NCI-H69 (cell line): ENCODE results near the gene ZC2HC1B.
"Not testable (repeated sequence)": the region's sequence is repeated elsewhere in the genome, so short reads cannot be mapped to it uniquely, and the experiment has no call there.

Experiments used
- DNase-seq: peaks from one replicate; lab custom pipeline; 2025; lab: John Stamatoyannopoulos, UW

Gene ZC2HC1B, protein sequence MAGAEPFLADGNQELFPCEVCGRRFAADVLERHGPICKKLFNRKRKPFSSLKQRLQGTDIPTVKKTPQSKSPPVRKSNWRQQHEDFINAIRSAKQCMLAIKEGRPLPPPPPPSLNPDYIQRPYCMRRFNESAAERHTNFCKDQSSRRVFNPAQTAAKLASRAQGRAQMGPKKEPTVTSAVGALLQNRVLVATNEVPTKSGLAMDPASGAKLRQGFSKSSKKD

DNA sequence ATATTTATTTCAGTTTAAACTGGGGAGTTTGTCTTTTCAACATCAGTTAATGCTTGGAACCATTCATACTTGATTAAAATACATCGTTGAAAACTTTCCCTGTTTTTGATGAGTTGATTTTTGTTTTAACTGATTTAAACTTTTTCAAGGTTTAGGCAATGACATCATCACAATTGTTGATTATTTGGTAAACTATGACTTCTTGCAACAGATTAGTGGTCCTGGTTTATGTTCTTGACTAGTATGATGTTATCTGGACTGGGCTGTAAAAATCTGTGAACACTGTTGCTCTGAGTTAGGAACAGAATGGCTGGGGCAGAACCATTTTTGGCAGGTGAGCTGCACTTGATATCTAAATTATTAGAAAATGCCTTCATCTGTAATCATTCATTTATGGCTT is at the start of gene ZC2HC1B:
ZC2HC1B (plus strand) TSS at position 241 of the 400 bp plus-strand sequence; CDS start at position 307, 66 bp downstream.
- no peak for DNase-seq

DNA sequence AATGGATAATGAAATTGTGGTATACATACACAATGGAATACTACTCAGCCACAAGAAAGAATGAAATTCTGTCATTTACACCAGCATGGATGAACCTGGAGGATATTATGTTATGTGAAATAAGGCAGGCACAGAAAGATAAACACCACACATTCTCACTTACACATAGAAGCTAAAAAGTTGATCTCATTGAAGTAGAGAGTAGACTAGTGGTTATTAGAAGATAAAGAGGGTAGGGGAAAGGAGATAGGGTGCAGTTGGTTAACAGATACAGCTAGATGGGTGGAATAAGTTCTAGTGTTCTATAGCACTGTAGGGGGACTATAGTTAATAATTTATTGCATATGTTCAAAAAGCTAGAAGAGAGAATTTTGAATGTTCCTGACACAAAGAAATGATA is 46.7 kb upstream of the ZC2HC1B start:
- DNase-seq, result no peak

DNA sequence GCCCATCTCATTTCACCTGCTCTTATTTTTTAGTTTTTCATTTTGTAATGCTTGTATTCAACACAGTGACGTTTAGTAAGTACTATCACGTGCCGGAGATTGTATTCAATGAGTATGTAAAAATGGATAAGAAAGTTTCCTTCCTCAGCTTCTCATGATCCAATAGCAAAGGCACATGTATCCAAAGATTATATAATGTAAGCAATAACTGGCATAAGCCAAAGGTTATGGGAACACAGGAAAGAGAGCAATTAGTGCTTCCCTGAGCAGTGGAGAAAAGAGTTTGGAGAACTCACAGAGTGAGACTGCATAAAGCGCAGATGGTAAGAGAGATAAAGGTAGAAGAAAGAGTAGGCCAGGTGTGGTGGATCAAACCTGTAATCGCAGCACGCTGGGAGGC is 42.9 kb upstream of the ZC2HC1B start:
- DNase-seq, result no peak

DNA sequence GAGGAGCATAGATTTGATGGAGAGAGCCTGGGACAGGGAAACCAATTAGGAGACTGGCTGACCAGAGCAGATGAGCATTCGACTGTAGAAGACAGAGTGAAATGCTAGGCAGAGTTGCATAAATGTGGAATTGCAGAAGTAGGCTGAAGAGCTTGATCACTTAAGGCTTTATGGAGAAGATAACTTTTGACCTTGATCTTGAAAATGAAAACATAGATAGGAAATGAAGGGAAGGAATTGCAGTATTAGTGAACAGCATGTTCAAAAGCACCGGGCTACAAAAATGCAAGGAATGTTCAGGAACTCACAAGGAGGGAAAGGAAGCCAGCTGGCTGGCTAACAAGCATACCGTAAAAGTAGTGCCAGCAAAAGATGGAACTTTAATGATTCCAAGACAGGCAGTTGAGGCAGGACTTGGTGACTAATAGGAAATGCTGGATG is 41.7 kb upstream of the ZC2HC1B start:
- no peak for DNase-seq

DNA sequence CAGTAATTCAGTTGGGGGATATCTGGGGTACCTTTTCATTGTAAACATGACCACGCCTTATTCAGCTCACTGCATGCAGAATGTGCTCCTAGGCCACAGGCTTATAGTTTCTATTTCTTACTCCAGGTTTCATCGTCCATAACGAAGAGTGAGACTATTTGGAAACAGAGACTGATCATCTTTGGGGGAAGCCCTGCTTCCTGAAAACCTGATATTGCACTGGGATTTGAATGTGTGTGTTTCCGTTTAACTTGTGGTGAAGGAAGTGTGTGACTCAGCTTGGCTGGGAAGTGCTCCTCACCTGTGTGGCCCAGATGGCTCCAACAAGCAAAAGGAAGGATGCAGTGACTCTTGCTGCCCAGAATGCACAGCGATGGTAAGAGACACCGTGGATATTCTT is 40.7 kb upstream of the ZC2HC1B start:
- no peak for DNase-seq

DNA sequence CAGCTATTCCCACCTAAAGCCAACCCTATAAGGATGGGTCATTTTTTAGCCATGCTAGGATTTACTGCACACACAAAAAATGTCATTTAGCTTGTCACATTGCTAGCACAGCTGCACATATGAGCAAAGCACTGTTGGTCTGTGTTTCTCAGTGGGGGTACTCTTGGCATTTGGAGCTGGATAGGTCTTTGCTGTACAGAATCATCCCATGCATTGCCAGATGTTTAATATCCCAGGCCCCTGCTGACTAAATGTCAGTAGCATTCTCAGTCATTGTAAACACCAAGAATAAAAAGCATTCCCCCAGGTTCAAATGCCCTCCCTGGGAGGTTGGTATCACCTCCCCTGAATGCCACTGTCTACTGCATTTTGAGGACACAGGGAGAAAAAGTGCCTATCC is 35.7 kb upstream of the ZC2HC1B start:
- peak; percentile 10 for DNase-seq

DNA sequence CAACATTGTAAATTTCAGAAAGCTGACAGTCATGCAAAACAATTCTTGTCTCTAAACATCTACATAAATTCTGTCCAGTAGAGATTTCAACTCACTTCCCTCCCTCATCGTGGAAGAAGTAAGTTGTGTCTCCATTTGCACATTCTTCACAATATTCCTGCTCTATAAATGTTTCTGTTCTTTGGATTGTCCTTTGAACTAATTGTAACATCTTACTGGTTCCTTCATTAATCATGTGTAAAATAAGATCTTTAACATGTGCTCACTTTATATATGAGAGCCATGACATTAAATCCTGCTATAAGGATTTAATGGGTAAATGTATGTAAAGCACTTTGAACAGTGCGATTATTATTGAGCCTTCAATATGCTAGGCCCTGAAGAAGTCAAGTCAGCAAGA is 28.1 kb upstream of the ZC2HC1B start:
- DNase-seq, result no peak

DNA sequence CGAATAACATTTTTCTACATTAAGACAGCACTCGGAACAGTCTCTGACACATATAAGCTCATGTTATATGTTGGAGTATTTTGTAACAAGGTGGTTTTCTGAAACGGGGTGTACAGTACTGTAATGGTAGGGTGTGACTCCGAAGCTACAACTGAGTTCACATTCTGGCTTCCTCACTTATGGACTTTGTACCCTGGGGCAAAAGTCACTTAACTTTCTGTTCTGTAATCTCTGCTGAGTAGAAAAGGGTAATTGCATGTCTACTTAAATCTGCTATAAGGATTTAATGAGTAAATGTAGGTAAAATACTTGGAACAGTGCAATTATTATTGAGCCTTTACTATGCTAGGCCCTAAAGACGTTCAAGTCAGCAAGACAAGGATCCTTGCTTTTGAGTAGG is 25.9 kb upstream of the ZC2HC1B start:
- DNase-seq, result no peak

DNA sequence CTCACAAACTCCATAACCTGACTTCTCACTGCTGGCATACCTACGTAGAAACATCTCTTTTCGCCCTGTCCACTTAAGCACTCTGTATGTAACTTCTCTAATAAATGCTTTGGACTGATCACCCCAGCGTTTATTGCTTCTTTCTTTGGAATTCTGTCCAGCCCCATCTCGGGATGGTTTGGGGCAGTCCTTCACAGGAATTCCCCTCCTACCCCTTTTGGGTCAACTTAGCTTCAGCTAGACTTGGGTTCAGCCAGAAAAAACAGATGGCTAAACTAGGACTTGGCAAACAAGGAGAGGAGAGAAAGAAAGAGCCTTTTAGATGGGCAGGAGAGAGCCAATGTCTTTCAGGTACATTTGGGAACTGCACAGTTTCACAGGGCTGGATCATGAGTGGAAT is 25.1 kb upstream of the ZC2HC1B start:
- DNase-seq, result no peak

DNA sequence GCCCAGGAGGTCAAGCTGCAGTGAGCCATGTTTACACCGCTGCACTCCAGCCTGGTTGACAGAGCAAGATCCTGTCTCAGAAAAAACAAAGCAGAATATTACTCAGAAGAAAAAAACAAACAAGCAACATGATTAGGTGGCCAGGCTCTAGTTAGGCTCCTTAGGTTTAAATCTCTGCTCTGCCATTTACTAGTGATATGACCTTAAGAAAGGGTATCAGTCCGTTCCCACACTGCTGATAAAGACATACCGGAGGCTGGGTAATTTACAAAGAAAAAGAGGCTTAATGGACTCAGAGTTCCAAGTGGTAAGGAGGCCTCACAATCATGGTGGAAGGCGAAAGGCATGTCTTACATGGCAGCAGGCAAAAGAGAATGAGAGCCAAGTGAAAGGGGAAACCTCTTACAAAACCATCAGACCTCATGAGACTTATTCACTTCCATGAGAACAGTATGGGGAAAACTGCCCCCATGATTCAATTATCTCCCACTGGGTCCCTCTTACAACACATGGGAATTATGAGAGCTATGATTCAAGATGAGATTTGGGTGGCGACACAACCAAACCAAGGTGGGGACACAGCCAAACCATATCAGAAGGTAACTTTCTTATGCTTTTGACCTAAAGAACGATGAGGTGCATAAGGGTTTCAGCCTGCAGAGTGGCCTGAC is 23.5 kb upstream of the ZC2HC1B start:
- DNase-seq, result no peak

DNA sequence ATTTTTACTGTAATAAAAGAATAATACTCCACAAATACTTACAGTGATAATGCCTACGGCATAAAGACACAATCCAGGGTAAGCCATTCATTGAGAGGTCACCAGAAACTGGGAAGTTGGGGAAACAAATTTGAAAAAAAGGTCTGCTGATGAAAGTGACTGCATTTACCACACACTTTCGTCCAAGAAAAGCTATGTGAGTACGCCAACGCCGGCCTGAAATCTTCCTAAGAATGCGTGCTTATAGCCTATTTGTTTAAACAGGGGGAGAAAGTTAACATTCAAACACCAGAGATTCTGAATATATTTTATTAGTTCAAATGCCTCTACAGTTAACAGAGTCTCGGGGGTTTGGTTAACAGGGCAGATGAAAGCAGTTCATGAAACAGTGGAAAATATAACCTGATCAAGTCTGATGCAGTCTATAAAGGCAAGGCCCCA is 21.8 kb upstream of the ZC2HC1B start:
- no peak for DNase-seq

DNA sequence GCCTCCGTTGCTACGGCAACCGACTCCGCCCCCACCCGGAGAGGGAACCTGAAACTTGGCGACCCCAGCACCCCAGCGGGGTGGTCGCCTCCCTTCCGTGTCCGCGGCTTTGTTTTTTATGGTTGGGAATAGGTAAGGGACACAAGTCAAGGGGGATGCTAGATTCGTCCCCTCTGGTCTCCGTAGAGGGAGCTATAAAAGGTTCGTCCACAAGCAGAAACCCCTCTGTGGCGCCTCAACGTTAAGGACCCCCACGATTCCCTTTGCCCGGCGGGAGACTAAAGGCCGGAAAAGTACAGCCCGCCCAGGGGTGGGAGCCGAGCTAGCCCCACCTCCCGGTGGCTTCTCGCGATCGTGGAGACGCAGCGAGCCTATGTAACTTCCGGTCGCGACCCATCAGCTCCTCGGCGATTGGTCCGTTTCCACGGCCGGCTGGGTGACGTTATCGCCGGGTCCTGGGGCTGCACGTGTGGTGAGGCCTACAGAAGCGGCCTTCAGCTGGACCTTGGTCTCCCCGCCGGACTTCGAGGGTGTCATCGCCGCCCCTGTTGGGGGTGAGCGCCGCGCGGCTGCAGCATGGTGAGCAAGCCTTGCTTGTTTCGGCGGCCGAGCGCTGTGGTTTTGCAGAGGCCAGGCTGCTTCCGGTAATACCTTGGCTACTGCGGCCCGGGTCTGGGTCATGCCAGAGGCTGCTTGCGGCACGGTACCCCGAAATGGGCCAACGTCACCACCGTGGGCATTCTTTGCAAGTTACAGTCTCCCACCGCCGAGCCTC is 21.2 kb upstream of the ZC2HC1B start, which contains the start of gene LTV1:
LTV1 (plus strand) TSS at position 437 of the 775 bp plus-strand sequence; CDS start at position 577, 140 bp downstream.
- DNase-seq, result peak; percentile 98

DNA sequence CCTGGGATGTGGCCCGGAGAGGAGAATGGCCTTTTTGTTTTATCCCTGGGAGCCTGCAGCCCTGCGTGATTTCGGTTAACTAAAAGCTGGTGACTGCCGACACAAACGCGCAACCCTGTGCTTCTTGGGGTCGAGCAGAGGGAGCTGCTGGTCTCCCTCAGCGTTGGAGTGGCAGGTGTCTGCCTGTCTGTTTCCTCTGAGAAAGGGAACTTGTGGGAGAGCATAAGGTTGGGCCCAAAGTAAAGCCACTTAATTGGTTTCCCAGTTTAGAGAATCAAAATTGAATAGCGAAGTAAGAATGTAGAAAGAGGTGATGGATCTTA is 20.6 kb upstream of the ZC2HC1B start:
- DNase-seq, result peak; percentile 50

DNA sequence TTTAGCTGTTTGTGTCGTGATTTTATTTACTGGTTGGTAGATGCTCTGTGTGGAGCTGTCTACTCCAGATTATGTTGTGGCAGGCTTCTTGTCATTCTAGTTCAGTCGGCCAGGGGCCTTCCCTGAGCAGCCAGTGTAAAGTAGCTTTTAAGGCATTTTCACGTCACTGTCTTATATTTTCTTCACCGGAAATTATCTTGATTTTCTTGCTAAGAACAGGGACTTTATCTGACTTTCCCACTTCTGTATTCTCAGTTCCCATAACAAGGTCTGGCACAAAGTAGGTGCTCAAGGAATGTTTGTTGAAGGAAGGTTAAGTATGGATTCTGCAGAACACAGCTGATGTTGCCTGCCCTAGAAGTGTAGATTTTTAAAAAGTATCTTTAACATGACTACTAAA is 20.3 kb upstream of the ZC2HC1B start:
- peak; percentile 27 for DNase-seq

DNA sequence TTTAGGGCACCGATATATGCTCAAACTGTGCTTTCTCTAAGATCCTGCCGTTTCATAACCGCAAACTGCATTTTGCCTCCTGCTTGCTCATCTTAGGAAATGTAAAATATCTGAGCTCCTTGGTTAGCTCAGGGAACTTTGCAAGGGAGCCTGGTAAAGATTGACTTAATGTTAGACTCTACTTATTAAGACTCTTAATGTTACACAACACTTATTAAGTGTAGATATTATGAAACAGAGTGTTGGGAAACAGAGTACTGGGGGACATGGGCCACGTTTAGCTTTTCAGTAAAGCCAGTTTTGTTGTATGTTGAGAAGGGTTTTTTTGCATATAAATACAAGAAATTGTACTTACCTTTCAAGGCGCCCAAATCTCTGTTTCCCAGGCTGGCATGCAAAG is 19.2 kb upstream of the ZC2HC1B start:
- no peak for DNase-seq

DNA sequence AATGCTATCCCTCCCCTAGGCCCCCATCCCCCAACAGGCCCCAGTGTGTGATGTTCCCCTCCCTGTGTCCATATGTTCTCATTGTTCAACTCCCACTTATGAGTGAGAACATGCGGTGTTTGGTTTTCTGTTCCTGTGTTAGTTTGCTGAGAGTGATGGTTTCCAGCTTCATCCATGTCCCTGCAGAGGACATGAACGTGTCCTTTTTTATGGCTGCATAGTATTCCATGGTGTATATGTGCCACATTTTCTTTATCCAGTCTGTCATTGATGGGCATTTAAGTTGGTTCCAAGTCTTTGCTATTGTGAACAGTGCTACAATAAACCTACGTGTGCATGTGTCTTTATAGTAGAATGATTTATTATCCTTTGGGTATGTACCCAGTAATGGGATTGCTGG is 12.6 kb upstream of the ZC2HC1B start:
- not testable (repeated sequence) for DNase-seq

DNA sequence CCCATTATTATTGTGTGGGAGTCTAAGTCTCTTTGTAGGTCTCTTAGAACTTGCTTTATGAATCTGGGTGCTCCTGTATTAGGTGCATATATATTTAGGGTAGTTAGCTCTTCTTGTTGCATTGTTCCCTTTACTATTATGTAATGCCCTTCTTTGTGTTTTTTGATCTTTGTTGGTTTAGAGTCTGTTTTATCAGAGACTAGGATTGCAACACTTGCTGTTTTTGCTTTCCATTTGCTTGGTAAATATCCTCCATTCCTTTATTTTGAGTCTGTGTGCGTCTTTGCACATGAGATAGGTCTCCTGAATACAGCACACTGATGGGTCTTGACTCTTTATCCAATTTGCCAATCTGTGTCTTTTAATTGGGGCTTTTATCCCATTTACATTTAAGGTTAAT is 9.2 kb upstream of the ZC2HC1B start:
- not testable (repeated sequence) for DNase-seq

DNA sequence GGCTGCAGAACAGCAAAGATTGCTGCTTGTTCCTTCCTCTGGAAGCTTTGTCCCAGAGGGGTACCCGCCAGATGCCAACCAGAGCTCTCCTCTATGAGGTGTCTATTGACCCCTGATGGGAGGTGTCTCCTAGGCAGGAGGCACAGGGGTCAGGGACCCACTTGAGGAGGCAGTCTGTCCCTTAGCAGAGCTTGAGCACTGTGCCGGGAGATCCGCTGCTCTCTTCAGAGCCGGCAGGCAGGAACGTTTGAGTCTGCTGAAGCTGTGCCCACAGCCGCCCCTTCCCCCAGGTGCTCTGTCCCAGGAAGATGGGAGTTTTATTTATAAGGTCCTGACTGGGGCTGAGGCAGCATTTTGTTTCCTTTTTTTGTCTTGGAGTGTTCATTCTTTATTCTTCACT is 7.5 kb upstream of the ZC2HC1B start:
- DNase-seq, result not testable (repeated sequence)

DNA sequence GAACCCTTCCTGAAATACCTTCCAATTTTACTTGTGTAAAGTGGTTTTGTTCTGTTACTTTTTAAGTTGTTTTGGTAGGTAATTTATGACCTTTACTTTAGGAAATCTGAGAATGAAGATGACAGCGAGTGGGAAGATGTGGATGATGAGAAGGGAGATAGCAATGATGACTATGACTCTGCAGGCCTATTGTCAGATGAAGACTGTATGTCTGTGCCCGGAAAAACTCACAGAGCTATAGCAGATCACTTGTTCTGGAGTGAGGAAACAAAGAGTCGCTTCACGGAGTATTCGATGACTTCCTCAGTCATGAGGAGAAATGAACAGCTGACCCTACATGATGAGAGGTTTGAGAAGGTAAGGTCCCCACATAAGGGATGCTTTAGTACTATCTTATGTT is 6.6 kb upstream of the ZC2HC1B start:
- no peak for DNase-seq

DNA sequence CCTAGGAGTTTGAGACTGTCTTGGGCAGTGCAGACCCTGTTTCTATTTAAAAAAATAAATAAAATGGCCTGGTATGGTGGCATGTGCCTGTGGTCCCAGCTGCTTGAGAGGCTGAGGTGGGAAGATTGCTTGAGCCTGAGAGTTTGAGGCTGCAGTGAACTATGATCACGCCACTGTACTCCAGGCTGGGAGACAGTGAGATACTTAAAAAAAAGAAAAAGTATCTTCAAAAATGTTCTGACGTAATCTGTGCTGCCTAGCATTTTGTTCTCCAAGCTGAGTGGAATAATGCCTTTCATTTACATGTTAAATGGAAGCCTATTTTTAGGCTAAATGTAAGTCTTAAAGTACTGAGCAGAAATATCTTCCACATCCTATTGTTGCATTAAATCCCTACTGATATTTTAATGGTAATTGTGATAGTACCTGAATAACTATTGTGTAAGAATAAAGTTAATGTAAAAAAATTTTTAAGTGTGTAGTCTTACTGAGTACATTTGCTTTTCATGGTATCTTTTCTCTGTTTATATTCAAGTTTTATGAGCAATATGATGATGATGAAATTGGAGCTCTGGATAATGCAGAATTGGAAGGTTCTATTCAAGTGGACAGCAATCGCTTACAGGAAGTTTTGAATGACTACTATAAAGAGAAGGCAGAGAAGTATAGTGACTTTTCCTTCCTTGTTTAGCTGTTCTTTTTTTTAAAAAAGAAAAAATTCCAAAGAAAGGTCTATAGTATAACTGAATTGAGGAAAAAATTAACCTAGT is 4.2 kb upstream of the ZC2HC1B start:
- no peak for DNase-seq

DNA sequence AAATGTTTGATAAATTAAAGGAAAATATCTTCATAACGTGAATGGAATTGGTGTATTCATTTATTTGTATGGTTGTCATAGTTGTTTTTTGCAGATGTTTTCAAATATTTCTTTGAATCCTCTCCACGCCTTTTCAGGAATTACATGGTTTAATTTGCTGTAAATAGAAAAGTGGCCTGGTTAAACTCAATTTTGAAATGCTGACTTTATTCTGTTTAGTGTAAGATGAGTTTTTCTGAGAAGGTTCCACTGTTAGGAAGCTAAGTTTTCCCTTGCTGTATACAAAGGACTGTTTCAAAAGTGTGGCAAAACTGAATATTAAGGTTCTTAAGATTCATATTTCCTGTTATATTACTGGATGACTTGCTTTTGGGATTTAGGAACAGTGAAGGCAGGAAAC is 503 bp upstream of the ZC2HC1B start:
- DNase-seq, result no peak

DNA sequence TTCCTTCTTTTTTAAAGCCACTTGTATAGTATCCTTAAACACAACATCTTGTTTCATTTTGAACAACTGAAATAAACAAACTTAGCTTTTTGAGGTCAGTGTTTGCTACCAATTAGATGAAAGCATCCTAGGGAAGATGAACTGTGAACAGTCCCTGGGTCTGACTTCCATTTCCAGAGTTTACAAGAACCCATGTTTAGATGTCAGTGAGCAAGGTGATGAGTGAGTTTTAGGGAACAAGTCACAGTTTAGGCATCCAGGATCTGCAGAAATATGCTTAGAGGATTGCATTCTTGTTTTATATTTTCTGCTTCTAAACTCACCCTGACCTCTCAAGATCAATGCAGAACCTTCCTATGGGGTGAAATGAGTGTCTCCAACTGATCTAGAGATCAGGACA is 3.0 kb downstream of the ZC2HC1B start:
- no peak for DNase-seq
